Tibial nerve (tissue), 4 donors: Measurements from ENCODE around the gene MBD3L5. TPM values are rescaled to one million over a fixed set of nuclear protein-coding genes. Genes with fewer than 3 reads are reported as not detected.

Experiments used
- DNase-seq, 2 donors: peaks; one replicate each; pipeline ENCODE4 v3.0.0-alpha.2; 2019; ENCODE audit warnings: low spot score in 2 of 2
- H3K27ac ChIP-seq, 4 donors: fragments of 200-600 bp; sonication (generic) in 3 of 4; one replicate each; pipeline ENCODE4 v1.5.1; 2017 to 2019; ENCODE audit warnings: mild to moderate bottlenecking in 1 of 4
- H3K27me3 ChIP-seq, 2 donors: fragments of 200-600 bp; sonication (generic) in 1 of 2; one replicate each; pipeline versions ENCODE4 v1.5.1 to v1.6.0; 2017 to 2019
- H3K36me3 ChIP-seq, 3 donors: fragments of 200-600 bp; sonication (generic); one replicate each; pipeline ENCODE4 v1.5.1; 2018 to 2019
- H3K4me1 ChIP-seq, 4 donors: fragments of 200-600 bp; sonication (generic) in 3 of 4; one replicate each; pipeline ENCODE4 v1.5.1; 2017 to 2019
- H3K4me3 ChIP-seq, 4 donors: fragments of 200-600 bp; sonication (generic) in 3 of 4; one replicate each; pipeline ENCODE4 v1.5.1; 2017 to 2019; ENCODE audit warnings: mild to moderate bottlenecking in 1 of 4, moderate library complexity in 1 of 4
- H3K9me3 ChIP-seq, 4 donors: fragments of 200-600 bp; sonication (generic) in 3 of 4; one replicate each; pipeline ENCODE4 v1.5.1; 2017 to 2019
- EP300 ChIP-seq, 2 donors: sonication (generic); formaldehyde crosslinking; IDR thresholded peaks; one replicate each; pipeline ENCODE4 v1.6.1; 2017; ENCODE audit warnings: antibody characterized with exemption in 2 of 2, mild to moderate bottlenecking in 1 of 2
- POLR2A ChIP-seq, 2 donors: fragments of 450-650 bp; IDR thresholded peaks; one replicate each; pipeline ENCODE4 v1.6.1; 2017; ENCODE audit warnings: antibody characterized with exemption in 2 of 2, mild to moderate bottlenecking in 2 of 2, moderate library complexity in 2 of 2
- WGBS, 2 donors: methylation state at CpG; one replicate each; pipeline ENCODE4 v1.1.5; 2018; 5-methylcytosine and 5-hydroxymethylcytosine counted together
- total RNA-seq, 4 donors: library from RNA; depleted of rRNA; stranded (reverse); fragments of >200 nt; gene quantifications; one replicate each; pipeline ENCODE4 v1.1.0, GENCODE V29; 2016
- TF ChIP-seq, protein P1 (sequence below), 5 experiments: fragments of 200-600 bp in 3 of 5; fragments of 450-650 bp in 2 of 5; sonication (generic) in 3 of 5; IDR thresholded peaks; one replicate each; pipeline ENCODE4 v1.5.1; 2016 to 2019; ENCODE audit warnings: antibody characterized with exemption in 5 of 5, mild to moderate bottlenecking in 3 of 5, moderate library complexity in 2 of 5

MBD3L5 gene
- total RNA-seq, 4 donors from 2014 or later = not detected

DNA sequence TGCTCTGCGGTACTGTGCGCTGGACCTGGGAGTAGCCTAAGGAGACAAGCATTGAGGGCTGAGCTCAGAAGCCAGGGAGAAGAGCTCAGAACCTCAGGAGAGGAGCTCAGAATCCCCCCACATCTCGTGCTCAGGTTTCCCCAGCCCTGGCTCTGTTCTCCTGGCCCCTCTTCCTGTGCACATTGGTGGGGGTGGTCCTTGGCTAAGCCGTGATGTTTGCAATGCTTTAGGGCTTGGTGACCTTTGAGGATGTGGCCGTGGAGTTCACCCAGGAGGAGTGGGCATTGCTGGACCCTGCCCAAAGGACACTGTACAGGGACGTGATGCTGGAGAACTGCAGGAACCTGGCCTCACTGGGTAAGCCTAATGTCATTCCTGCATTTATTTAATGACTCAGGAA, 45.8 kb downstream of the MBD3L5 start:
- TF ChIP-seq, protein P1, sequence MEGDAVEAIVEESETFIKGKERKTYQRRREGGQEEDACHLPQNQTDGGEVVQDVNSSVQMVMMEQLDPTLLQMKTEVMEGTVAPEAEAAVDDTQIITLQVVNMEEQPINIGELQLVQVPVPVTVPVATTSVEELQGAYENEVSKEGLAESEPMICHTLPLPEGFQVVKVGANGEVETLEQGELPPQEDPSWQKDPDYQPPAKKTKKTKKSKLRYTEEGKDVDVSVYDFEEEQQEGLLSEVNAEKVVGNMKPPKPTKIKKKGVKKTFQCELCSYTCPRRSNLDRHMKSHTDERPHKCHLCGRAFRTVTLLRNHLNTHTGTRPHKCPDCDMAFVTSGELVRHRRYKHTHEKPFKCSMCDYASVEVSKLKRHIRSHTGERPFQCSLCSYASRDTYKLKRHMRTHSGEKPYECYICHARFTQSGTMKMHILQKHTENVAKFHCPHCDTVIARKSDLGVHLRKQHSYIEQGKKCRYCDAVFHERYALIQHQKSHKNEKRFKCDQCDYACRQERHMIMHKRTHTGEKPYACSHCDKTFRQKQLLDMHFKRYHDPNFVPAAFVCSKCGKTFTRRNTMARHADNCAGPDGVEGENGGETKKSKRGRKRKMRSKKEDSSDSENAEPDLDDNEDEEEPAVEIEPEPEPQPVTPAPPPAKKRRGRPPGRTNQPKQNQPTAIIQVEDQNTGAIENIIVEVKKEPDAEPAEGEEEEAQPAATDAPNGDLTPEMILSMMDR (IDR thresholded peaks at IDR 0.05) = no peak
- Histone ChIP-seq H3K9me3 (peaks cover 6 to 69% (median 28%) of the 10 kb centered on the region in 4 donors), H3K4me1 (no peaks in the 10 kb centered on the region), H3K36me3 (peaks cover 29 to 100% (median 75%) of the 10 kb centered on the region in 3 donors), H3K27me3 (no peaks in the 10 kb centered on the region), H3K4me3 (no peak overlapping the region), H3K27ac (no peak overlapping the region)
- no peak for DNase-seq
- WGBS, 2 donors = 98% methylated on average over 6 of the region's 6 CpGs

DNA sequence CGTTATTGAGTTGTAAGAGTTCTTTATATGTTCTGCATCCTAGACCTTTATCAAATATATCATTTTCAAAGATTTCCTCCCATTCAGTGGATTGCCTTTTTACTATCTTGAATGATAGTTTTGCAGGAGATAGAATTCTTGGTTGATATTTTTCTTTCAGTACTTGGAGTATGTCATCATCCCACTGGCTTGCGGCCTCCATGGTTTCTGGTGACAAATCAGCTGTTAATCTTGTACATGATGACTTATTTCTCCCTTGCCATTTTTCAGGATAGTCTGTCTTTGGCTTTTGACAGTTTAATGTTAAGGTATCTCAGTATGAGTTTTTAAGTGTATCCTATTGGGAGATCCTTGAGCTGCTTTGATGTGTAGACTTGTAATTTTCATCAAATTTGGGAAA, 47.6 kb downstream of the MBD3L5 start:
- H3K4me3 ChIP-seq = no peak overlapping the region
- TF ChIP-seq, protein P1 (IDR thresholded peaks at IDR 0.05) = no peak
- TF ChIP-seq POLR2A (IDR thresholded peaks at IDR 0.05) (no peak), EP300 (IDR thresholded peaks at IDR 0.05) (no peak)
- 93 to 96% methylated on average over 2 of the region's 2 CpGs for WGBS, 2 donors
- peaks cover 43 to 100% (median 87%) of the 10 kb centered on the region in 3 donors for H3K36me3 ChIP-seq
- DNase-seq = no peak
- peaks cover 14 to 87% (median 42%) of the 10 kb centered on the region in 4 donors for H3K9me3 ChIP-seq
- H3K27me3 ChIP-seq = no peaks in the 10 kb centered on the region
- H3K27ac ChIP-seq = no peak overlapping the region
- no peaks in the 10 kb centered on the region for H3K4me1 ChIP-seq

Other genes with a start within 250 kb of the MBD3L5 start
- 1 to 10 TPM in 1 of 4 donors, under 1 TPM in 2, not detected in 1; 0.20 to 1.7 (median 0.21) TPM for gene ADGRE1, start 143.0 kb upstream of the MBD3L5 start, total RNA-seq
- gene MBD3L2B, start 9.1 kb upstream of the MBD3L5 start, total RNA-seq = not detected
- not detected for gene MBD3L4, start 9.6 kb downstream of the MBD3L5 start, total RNA-seq
- gene MBD3L2, start 18.7 kb downstream of the MBD3L5 start, total RNA-seq = not detected
- gene MBD3L3, start 28.1 kb downstream of the MBD3L5 start, total RNA-seq = not detected
- 10 to 100 TPM in 1 of 4 donors, 1 to 10 TPM in 3; 7.3 to 14.6 (median 9.8) TPM for gene ZNF557, start 39.1 kb downstream of the MBD3L5 start, total RNA-seq